ENCODE results near the gene MOCOS. TPM values are rescaled to one million over a fixed set of nuclear protein-coding genes. Genes with fewer than 3 reads are reported as not detected.

The MOCOS gene
- total RNA-seq, 4 donors from 2014 or later = 1.1 to 6.2 (median 4.1) TPM

GRCh38 chr18:36302676-36303075 is 115.4 kb downstream of the MOCOS start:
- TF ChIP-seq POLR2A (IDR thresholded peaks at IDR 0.05) = no peak
- no peak for TF ChIP-seq CTCF (IDR thresholded peaks at IDR 0.05)
- no peak for DNase-seq (ENCODE audit: low spot score in 2 of 2)
- 90 to 93% methylated on average over 2 of the region's 2 CpGs for WGBS, 2 donors
- no peak overlapping the region for H3K4me3 ChIP-seq (ENCODE audit: low read depth, poor library complexity, severe bottlenecking)
- intact Hi-C loops (cut with DNase I; ENCODE audit: low total_unique reads) = no loop called here

- no peak overlapping the region for H3K4me3 ChIP-seq (ENCODE audit: low read depth, poor library complexity, severe bottlenecking)
- intact Hi-C loops (cut with DNase I; ENCODE audit: low total_unique reads) = no loop called here
- no peak for DNase-seq (ENCODE audit: low spot score in 2 of 2)
- 59 to 60% methylated on average over 6 of the region's 6 CpGs for WGBS, 2 donors
- TF ChIP-seq CTCF (IDR thresholded peaks at IDR 0.05) (no peak), POLR2A (IDR thresholded peaks at IDR 0.05) (no peak)
Measured at GRCh38 chr18:36303211-36303844, 116.0 kb downstream of the MOCOS start.

- no peak overlapping the region for H3K4me3 ChIP-seq (ENCODE audit: low read depth, poor library complexity, severe bottlenecking)
- WGBS, 2 donors = 89 to 92% methylated on average over 3 of the region's 3 CpGs
- no peak for DNase-seq (ENCODE audit: low spot score in 2 of 2)
- intact Hi-C loops (cut with DNase I; ENCODE audit: low total_unique reads) = no loop called here
- no peak for TF ChIP-seq CTCF (IDR thresholded peaks at IDR 0.05)
Measured at GRCh38 chr18:36304723-36305122, 117.4 kb downstream of the MOCOS start.

GRCh38 chr18:36305375-36305774 is 118.1 kb downstream of the MOCOS start:
- 49 to 56% methylated on average over 2 of the region's 2 CpGs for WGBS, 2 donors
- intact Hi-C loops (cut with DNase I; ENCODE audit: low total_unique reads) = no loop called here
- no peak for DNase-seq (ENCODE audit: low spot score in 2 of 2)
- TF ChIP-seq CTCF (IDR thresholded peaks at IDR 0.05) (no peak), POLR2A (IDR thresholded peaks at IDR 0.05) (no peak)
- H3K4me3 ChIP-seq (ENCODE audit: low read depth, poor library complexity, severe bottlenecking) = no peak overlapping the region

DNA sequence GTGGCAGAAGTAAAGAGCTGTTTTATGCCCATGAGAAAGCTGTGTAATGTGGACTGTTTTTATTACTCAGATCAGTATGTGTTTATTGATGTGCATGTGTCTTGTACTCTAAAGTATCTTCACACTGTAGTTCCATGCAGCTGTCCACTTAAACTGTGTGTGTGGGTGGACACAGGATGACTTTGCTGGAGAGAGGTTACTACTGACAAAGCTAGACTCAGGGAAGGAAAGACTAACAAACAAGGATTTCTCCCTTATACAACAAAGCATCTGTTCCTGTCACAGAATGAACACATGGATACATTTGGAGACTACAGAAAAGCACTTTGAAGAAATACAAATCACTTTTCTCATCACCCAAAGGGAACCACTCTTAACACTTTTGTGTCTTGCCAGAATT is 120.2 kb downstream of the MOCOS start:
- H3K4me3 ChIP-seq (ENCODE audit: low read depth, poor library complexity, severe bottlenecking) = no peak overlapping the region
- TF ChIP-seq CTCF (IDR thresholded peaks at IDR 0.05) (no peak), POLR2A (IDR thresholded peaks at IDR 0.05) (no peak)
- intact Hi-C loops (cut with DNase I; ENCODE audit: low total_unique reads) = no loop called here
- DNase-seq (ENCODE audit: low spot score in 2 of 2) = no peak
